CD1c-positive myeloid dendritic cell (primary cell): ENCODE measurements around the gene SLC39A2.
A peak's percentile ranks its signal among the peaks of the same experiment; 100 is the strongest.
"Not testable (repeated sequence)": the region's sequence is repeated elsewhere in the genome, so short reads cannot be mapped to it uniquely, and the experiment has no call there.

Experiments
- DNase-seq: peaks from one replicate; pipeline ENCODE4 v3.0.0-alpha.2; 2016; ENCODE audit errors: extremely low spot score

Gene SLC39A2, protein sequence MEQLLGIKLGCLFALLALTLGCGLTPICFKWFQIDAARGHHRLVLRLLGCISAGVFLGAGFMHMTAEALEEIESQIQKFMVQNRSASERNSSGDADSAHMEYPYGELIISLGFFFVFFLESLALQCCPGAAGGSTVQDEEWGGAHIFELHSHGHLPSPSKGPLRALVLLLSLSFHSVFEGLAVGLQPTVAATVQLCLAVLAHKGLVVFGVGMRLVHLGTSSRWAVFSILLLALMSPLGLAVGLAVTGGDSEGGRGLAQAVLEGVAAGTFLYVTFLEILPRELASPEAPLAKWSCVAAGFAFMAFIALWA

DNA sequence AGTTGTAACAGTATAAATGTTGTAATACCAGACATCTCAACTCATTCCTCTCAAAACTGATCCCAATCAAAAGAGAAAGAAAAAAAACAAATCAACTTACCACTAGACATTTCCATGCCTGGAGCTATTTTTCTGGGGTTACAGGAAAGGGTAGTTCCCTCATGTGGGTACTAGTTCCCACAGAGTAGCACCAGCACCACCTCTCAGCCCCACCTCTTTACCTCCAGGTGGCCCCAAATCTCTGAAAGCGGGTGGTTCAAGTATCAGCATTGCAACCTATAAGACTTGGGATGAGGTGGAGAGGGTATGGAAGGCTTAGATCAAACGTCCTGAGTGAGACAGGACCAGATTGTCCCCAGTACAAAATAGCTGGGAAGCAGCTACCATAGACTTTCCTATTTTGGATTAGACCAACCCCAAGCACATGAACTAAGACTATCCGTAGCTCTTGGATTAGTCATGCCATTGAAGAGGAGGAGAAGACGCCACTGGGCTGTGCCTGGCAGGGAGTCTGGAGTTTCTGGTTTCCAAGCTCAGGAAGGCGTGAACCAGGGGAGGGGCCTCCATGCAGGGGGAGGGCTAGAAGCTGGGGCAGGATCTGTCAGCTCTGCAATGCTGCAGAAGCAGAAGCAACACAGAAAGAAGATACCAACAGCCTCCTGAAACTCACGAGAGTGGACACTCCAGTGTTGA, at the start of gene SLC39A2:
TSS of gene SLC39A2 (plus strand) at position 620 of the 693 bp plus-strand sequence. CDS start 154 bp downstream, outside the sequence.
- DNase-seq: no peak

- DNase-seq: not testable (repeated sequence)
Observed at GRCh38 chr14:20954736-20955537, 44.2 kb upstream of the SLC39A2 start, which contains the start of gene RNASE2. RNASE2 (plus strand) TSS chr14:20955487; CDS start chr14:20955772, 285 bp downstream.

GRCh38 chr14:20955538-20955873, 43.6 kb upstream of the SLC39A2 start:
- peak; percentile 35 for DNase-seq

DNA sequence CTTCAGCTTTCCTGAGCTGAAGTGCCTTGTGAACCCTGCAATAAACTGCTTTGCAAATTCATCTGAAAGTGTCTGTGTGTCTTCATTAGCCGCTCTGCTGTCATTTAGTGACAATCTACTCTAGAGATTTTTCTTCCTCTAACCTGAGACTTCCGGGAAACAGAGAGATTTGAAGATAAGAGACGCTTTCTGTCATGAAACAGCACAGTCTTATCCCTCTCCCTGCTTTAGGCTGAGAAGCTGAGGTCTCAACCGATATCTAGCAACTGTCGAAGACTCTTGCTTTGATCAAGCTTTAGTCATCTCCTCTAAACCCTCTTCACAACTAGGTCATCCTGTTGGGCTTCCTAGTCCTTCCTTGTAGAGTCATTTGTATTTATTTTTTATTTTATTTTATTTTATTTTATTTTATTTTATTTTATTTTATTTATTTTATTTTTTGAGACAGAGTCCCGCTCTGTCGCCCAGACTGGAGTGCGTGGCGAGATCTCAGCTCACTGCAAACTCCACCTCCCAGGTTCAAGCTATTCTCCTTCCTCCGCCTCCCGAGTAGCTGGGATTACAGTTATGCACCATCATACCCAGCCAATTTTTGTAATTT, 42.6 kb upstream of the SLC39A2 start:
- DNase-seq: no peak

- not testable (repeated sequence) for DNase-seq
Observed at GRCh38 chr14:20958946-20959345, 40.1 kb upstream of the SLC39A2 start.

DNA sequence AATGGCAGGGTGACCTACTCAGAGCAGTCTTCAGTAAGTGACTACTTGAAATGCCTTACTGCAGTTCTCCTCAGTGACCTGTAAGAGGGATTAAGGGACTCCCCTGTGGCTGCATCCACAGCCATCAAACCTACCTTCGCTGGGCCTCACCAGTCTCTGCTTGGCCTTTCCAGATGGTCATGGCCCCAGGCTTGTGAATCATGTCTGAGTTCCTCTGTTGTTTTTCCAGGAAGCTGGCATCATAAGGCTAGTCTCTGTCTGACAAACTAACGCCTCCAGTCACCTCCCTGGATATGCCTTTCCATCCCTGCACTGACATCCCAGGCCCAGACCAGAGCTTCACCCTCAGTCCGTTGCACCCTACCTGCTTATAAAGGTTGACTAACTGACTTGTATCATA, 29.8 kb upstream of the SLC39A2 start:
- no peak for DNase-seq

DNA sequence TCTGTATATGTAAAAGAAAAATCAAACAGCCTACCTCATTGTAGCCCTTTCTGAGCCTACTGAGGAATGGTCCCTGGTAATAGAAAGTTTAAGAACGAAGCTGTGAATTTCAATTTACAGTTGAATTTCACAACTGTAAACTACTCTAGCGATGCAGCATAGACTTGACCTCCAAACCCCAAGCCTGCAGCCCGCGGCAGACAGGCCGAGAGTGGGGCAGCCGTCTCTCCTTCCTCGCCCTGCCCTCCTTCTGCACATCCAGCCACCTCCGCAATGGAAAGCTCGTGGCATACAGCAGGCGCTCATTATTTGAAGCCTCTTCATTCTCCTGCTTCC, 28.5 kb upstream of the SLC39A2 start:
- no peak for DNase-seq

GRCh38 chr14:20970983-20971704, 27.9 kb upstream of the SLC39A2 start:
- DNase-seq: peak; percentile 89

DNA sequence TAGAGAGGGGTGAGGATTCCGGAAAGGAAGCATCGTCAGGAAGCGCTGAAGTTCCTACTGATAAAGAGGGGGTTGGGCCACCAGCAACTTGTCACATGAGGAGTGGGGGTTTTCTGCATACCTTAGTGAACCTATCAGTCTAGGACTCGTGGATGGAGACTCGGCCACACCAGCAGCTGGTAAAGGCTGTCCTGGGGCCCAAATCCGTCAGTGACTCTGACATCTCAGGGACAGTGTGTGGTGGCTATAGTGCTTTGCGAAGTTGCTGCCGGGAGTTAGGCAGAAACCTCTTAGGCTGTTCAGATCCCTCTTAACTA, 27.4 kb upstream of the SLC39A2 start:
- no peak for DNase-seq

- DNase-seq: no peak
Observed at GRCh38 chr14:20973501-20973900, 25.6 kb upstream of the SLC39A2 start.

DNA sequence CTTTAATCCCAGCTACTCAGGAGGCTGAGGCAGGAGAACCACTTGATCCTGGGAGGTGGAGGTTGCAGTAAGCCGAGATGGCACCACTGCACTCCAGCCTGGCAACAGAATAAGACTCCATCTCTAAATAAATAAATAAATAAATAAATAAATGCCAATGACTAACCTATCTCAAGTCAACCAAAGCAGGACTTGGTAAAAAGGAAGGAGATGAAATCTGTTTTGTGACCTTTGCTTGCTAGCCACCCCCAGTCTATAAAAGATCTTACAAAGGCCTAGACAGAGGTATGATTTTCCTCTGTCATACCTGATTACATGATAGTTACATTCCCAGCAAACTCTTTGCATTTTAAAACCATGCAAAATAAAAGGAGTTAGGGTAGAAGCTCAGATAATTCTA, 22.8 kb upstream of the SLC39A2 start:
- no peak for DNase-seq

GRCh38 chr14:20978687-20979086, 20.4 kb upstream of the SLC39A2 start:
- DNase-seq: no peak

GRCh38 chr14:20980906-20981305, 18.2 kb upstream of the SLC39A2 start:
- no peak for DNase-seq

DNA sequence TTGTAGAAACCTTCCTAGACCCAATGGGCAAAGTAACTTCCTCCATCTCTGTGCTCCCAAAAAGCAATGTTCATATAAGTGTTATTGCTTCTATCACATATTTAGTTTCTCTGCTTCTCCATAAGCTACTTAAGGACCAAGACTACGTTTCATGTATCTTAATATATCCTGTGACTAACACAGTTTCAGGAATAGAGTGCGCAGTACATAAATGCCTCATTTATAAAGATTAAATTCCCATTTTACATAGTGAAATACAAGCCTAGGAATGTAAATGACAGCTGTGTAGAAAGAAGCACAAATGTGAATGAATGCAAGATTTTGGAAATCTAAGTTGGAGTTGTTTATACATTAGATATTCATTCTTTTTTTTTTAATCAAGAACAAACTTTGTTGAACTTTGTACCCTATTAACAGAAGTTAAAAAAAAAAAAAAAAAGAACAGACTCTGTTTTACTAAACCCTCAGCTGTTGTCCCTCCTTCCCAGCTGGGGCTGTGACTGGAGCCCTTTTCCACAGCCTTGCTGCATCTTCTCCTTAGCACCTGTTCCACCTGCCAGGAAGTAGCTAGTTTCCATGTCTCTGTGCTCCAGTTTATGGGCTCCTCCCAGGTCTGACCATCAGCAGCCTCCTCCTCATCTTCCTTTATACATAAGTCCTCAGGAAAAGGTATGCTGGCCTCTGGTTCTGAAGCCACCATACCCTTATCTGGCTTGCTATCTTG, 16.3 kb upstream of the SLC39A2 start:
- no peak for DNase-seq

DNA sequence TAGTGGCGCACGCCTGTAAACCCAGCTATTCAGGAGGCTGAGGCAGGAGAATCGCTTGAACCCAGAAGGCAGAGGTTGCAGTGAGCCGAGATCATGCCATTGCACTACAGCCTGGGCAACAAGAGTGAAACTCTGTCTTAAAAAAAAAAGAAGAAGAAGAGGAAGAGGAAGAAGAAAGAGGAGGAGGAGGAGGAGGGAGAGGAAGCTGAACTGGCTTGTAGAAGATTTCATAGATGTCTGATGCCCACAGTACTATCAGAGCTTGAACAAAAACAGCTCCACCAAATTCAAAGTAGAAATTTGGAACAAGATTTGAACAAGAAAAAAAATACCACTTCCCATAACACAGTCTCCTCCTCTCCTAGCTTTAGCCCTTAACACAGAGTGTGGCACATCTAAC, 13.4 kb upstream of the SLC39A2 start:
- peak; percentile 38 for DNase-seq

DNA sequence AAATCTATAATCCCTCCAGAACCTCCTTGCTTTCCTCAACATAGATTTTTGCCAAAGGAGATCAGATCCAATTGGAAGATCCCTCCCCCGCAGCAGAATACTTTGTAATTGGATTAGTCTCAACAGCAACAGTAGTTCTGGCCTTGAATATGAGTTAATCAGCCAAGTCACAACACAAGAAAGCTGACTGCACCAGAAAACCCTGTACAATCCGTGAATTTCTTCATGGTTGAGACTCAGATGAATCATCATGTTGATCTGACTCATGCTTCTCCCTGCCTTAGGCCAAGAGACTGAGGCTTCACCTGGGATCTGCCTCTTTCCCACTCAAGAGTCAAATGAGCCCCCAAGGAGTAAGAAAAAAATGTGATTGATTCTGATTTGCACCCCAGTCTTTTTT, 12.3 kb upstream of the SLC39A2 start:
- peak; percentile 75 for DNase-seq

GRCh38 chr14:20988717-20989470, 10.2 kb upstream of the SLC39A2 start:
- DNase-seq: peak; percentile 55

- DNase-seq: no peak
Observed at GRCh38 chr14:20989471-20989786, 9.7 kb upstream of the SLC39A2 start.

DNA sequence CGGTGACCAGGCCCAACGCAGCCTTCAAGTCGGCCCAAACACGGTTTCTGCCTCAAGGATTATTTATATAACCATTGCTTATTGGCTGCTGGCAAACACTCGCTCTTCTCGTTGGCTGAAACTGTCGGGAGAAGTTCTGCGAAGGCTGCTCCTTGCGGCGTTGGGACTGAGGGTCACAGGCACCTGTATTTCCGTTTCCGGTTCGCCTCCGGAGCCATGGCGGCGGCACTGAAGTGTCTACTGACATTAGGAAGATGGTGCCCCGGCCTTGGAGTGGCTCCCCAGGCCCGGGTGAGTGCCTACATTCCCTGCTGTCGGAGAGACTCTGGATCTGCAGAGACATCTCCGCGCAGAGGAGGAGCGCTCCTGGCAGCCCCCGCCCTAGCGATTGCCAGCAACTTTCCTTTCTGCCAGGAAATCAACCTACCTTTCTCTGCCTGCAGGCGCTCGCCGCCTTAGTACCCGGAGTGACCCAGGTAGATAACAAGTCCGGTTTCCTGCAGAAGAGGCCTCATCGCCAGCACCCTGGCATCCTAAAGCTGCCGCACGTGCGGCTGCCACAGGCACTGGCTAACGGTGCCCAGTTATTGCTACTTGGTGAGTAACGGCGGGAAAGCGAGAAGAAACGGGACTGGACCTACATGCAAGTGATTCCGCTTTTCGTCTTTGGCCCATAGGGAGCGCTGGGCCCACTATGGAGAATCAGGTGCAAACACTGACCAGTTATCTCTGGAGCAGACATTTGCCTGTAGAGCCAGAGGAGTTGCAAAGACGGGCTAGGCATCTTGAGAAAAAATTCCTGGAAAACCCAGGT, 9.1 kb upstream of the SLC39A2 start, which contains the start of gene METTL17:
TSS of gene METTL17 (plus strand) at position 194 of the 814 bp plus-strand sequence. CDS start at position 217, 23 bp downstream.
- DNase-seq: peak; percentile 95
